Measurements from ENCODE around the gene GAB2. TPM values are rescaled to one million over a fixed set of nuclear protein-coding genes. Genes with fewer than 3 reads are reported as not detected.
"Not testable (repeated sequence)": the region's sequence is repeated elsewhere in the genome, so short reads cannot be mapped to it uniquely, and the experiment has no call there.

GAB2 gene
- total RNA-seq, 2 experiments from 2014 or later: 1.2 to 1.3 TPM

DNA sequence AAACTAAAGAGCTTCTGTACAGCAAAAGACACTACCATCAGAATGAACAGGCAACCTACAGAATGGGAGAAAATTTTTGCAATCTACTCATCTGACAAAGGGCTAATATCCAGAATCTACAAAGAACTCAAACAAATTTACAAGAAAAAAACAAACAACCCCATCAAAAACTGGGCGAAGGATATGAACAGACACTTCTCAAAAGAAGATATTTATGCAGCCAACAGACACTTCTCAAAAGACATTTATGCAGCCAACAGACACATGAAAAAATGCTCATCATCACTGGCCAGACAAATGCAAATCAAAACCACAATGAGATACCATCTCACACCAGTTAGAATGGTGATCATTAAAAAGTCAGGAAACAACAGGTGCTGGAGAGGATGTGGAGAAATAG lies 60.2 kb downstream of the GAB2 start:
- H3K4me3 ChIP-seq (ENCODE audit: low read depth, low read length, poor library complexity, severe bottlenecking); H3K4me2 ChIP-seq (ENCODE audit: low read length); H4K20me1 ChIP-seq (ENCODE audit: insufficient read depth, low read length); H3K27ac ChIP-seq (ENCODE audit: low read depth, low read length, poor library complexity, severe bottlenecking); H3K9me3 ChIP-seq (ENCODE audit: low read length); BruUV-seq (replicated peaks); H3K9me2 ChIP-seq (ENCODE audit: insufficient read depth, low read length); POLR2A ChIA-PET; intact Hi-C loops (cut with micrococcal nuclease; ENCODE audit: unreplicated experiment); H3K79me2 ChIP-seq (ENCODE audit: insufficient read depth, low read depth, low read length); DNase-seq (ENCODE audit: low spot score); H3K36me3 ChIP-seq (ENCODE audit: insufficient read depth, low read length); H3K4me1 ChIP-seq (ENCODE audit: insufficient read depth, low read length, poor library complexity, severe bottlenecking); CTCF ChIA-PET (ENCODE audit: unreplicated experiment); H2AFZ ChIP-seq (ENCODE audit: low read length): not testable (repeated sequence)

GRCh38 chr11:78355742-78356141 lies 61.9 kb downstream of the GAB2 start:
- DNase-seq (ENCODE audit: low spot score); H2AFZ ChIP-seq (ENCODE audit: low read length); H3K36me3 ChIP-seq (ENCODE audit: insufficient read depth, low read length); H3K9me2 ChIP-seq (ENCODE audit: insufficient read depth, low read length); H3K4me3 ChIP-seq (ENCODE audit: low read depth, low read length, poor library complexity, severe bottlenecking); H3K27ac ChIP-seq (ENCODE audit: low read depth, low read length, poor library complexity, severe bottlenecking); H3K4me1 ChIP-seq (ENCODE audit: insufficient read depth, low read length, poor library complexity, severe bottlenecking); H4K20me1 ChIP-seq (ENCODE audit: insufficient read depth, low read length); intact Hi-C loops (cut with micrococcal nuclease; ENCODE audit: unreplicated experiment); BruUV-seq (replicated peaks); H3K4me2 ChIP-seq (ENCODE audit: low read length); H3K9me3 ChIP-seq (ENCODE audit: low read length); H3K79me2 ChIP-seq (ENCODE audit: insufficient read depth, low read depth, low read length): not testable (repeated sequence)
- ChIA-PET POLR2A (interaction anchor here (0.6 kb wide), 1 partner anchor 219 kb away, joined by 3 read pairs; no protein-coding TSS in a partner anchor), CTCF (ENCODE audit: unreplicated experiment) (interaction anchor here (0.8 kb wide), 1 partner anchor 23 kb away, joined by 3 read pairs; no protein-coding TSS in a partner anchor)

DNA sequence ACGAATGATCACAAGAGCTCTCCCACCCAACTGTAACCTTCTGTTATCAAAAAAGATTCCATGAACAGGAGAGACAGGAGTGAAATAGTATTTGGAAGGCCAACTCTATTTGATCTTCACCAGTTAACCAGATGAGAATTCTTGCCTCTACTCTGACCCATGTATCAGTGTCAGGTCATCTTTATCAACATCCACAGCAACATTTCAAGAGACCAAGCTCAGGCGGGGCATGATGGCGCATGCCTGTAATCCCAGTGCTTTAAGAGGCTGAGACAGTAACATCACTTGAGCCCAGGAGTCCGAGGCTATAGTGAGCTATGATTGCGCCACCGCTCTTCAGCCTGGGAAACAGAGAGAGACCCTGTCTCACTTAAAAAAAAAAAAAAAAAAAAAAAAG lies 62.3 kb downstream of the GAB2 start:
- intact Hi-C loops (cut with micrococcal nuclease; ENCODE audit: unreplicated experiment): no loop called here
- CTCF ChIA-PET (ENCODE audit: unreplicated experiment): interaction anchor here (0.8 kb wide), 1 partner anchor 23 kb away, joined by 3 read pairs; no protein-coding TSS in a partner anchor
- no peaks in the 10 kb centered on the region for H3K9me3 ChIP-seq (ENCODE audit: low read length)

More for the DNA sequence above, 62.3 kb downstream of the GAB2 start:
- H3K4me2 ChIP-seq (ENCODE audit: low read length): no peak overlapping the region
- no peaks in the 10 kb centered on the region for H3K9me2 ChIP-seq (ENCODE audit: insufficient read depth, low read length)
- no peak overlapping the region for H2AFZ ChIP-seq (ENCODE audit: low read length)
- TF ChIP-seq CTCF (conservative IDR thresholded peaks at IDR 0.05; ENCODE audit: low read length) (no peak), EZH2phosphoT487 (IDR thresholded peaks at IDR 0.05; ENCODE audit: borderline replicate concordance, low read depth, low read length) (no peak)
- H4K20me1 ChIP-seq (ENCODE audit: insufficient read depth, low read length): no peaks in the 10 kb centered on the region
- POLR2A ChIA-PET: interaction anchor here (0.6 kb wide), 2 partner anchors 26 to 219 kb away, joined by 3 read pairs; no protein-coding TSS in a partner anchor
- DNase-seq (ENCODE audit: low spot score): no peak
- peaks cover 11% of the 10 kb centered on the region for H3K4me1 ChIP-seq (ENCODE audit: insufficient read depth, low read length, poor library complexity, severe bottlenecking)
- H3K36me3 ChIP-seq (ENCODE audit: insufficient read depth, low read length): no peaks in the 10 kb centered on the region
- BruUV-seq (replicated peaks): no TSS peak
- H3K27ac ChIP-seq (ENCODE audit: low read depth, low read length, poor library complexity, severe bottlenecking): no peak overlapping the region
- H3K79me2 ChIP-seq (ENCODE audit: insufficient read depth, low read depth, low read length): no peaks in the 10 kb centered on the region
- H3K4me3 ChIP-seq (ENCODE audit: low read depth, low read length, poor library complexity, severe bottlenecking): no peak overlapping the region
